Measurements from ENCODE around the gene MACROD2. TPM values are rescaled to one million over a fixed set of nuclear protein-coding genes. Genes with fewer than 3 reads are reported as not detected.

The MACROD2 gene
- total RNA-seq, 4 donors from 2014 or later = 10.0 to 24.0 (median 17.0) TPM

GRCh38 chr20:16020971-16021370 is 2025.7 kb downstream of the MACROD2 start:
- no peak for DNase-seq (ENCODE audit: low spot score in 2 of 2)
- WGBS, 2 donors = 61 to 63% methylated on average over 3 of the region's 3 CpGs
- intact Hi-C loops (cut with DNase I; ENCODE audit: low total_unique reads) = no loop called here
- H3K4me3 ChIP-seq (ENCODE audit: low read depth, poor library complexity, severe bottlenecking) = no peak overlapping the region
- no peak for TF ChIP-seq CTCF (IDR thresholded peaks at IDR 0.05)
- TF ChIP-seq POLR2A (IDR thresholded peaks at IDR 0.05) = no peak

GRCh38 chr20:16025084-16025483 is 2029.8 kb downstream of the MACROD2 start:
- DNase-seq (ENCODE audit: low spot score in 2 of 2) = no peak
- 72 to 83% methylated on average over 1 of the region's 1 CpG for WGBS, 2 donors
- no peak for TF ChIP-seq POLR2A (IDR thresholded peaks at IDR 0.05)
- TF ChIP-seq CTCF (IDR thresholded peaks at IDR 0.05) = no peak
- intact Hi-C loops (cut with DNase I; ENCODE audit: low total_unique reads) = no loop called here
- no peak overlapping the region for H3K4me3 ChIP-seq (ENCODE audit: low read depth, poor library complexity, severe bottlenecking)

DNA sequence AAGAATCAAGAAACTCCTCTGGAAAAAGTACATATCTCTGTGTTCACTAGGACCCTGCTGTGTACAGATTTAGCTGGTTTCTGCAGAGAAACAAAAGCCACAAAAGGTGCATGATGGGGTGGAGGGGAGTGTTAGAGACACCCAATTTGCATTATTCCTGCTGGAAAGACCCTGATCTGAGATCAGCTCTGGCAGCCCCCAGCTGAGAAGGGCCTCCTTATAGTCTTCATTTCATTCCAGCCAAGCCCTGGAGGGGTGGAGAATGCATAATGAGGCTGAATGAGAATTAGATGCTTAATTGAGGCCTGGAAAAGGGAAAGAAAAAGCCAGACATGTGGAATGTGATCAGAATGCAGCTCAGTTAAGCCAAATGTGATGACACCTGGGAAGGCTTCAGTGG is 2032.4 kb downstream of the MACROD2 start:
- H3K4me3 ChIP-seq (ENCODE audit: low read depth, poor library complexity, severe bottlenecking) = no peak overlapping the region
- no peak for DNase-seq (ENCODE audit: low spot score in 2 of 2)
- no peak for TF ChIP-seq CTCF (IDR thresholded peaks at IDR 0.05)
- TF ChIP-seq POLR2A (IDR thresholded peaks at IDR 0.05) = no peak
- intact Hi-C loops (cut with DNase I; ENCODE audit: low total_unique reads) = no loop called here

DNA sequence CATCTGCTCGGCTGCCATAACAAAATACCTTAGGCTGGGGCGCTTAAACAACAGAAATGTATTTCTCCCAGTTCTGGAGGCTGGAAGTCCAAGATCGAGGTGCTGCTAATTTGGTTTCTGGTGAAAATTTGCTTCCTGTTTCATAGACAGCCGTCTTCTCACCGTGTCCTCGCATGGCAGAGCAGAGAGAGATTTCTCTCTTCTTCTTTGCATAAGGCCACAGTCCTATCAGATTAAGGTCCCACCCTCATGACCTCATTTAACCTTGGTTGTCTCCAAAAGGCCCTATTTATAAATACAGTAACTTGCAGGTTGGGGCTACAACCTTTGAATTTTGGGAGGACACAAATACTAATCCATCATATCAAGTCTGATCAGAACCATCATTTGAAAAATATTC is 2033.6 kb downstream of the MACROD2 start:
- WGBS, 2 donors = 86 to 87% methylated on average over 6 of the region's 6 CpGs
- intact Hi-C loops (cut with DNase I; ENCODE audit: low total_unique reads) = no loop called here
- DNase-seq (ENCODE audit: low spot score in 2 of 2) = no peak
- no peak overlapping the region for H3K4me3 ChIP-seq (ENCODE audit: low read depth, poor library complexity, severe bottlenecking)
- TF ChIP-seq POLR2A (IDR thresholded peaks at IDR 0.05) (no peak), CTCF (IDR thresholded peaks at IDR 0.05) (no peak)

DNA sequence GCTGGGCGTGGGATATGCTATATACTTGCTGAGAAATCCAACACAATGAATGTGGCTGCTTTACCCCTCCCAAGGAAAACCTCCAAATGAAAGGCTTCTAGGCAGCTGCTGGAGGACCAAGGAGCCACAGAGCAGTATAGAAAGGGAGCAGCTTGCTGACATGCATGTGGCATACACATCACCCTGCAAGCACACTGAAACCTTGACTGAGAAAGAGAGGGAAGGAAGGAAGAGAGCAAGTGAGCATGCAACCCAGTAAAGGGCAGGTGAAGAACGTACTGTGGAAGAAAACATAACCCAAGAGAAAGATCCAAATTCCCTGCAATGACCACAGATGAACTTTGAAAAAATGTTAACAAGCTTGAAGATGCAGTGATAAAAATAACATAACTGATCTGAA is 2034.9 kb downstream of the MACROD2 start:
- no peak for DNase-seq (ENCODE audit: low spot score in 2 of 2)
- intact Hi-C loops (cut with DNase I; ENCODE audit: low total_unique reads) = no loop called here
- TF ChIP-seq POLR2A (IDR thresholded peaks at IDR 0.05) = no peak
- no peak for TF ChIP-seq CTCF (IDR thresholded peaks at IDR 0.05)
- H3K4me3 ChIP-seq (ENCODE audit: low read depth, poor library complexity, severe bottlenecking) = no peak overlapping the region
- 49 to 56% methylated on average over 2 of the region's 2 CpGs for WGBS, 2 donors

GRCh38 chr20:16035576-16035975 is 2040.3 kb downstream of the MACROD2 start:
- WGBS, 2 donors = 79 to 84% methylated on average over 3 of the region's 3 CpGs
- no peak overlapping the region for H3K4me3 ChIP-seq (ENCODE audit: low read depth, poor library complexity, severe bottlenecking)
- TF ChIP-seq POLR2A (IDR thresholded peaks at IDR 0.05) (no peak), CTCF (IDR thresholded peaks at IDR 0.05) (no peak)
- intact Hi-C loops (cut with DNase I; ENCODE audit: low total_unique reads) = no loop called here
- no peak for DNase-seq (ENCODE audit: low spot score in 2 of 2)
